Memory B cell (primary cell): ENCODE measurements around the gene LRRC2.
"Not testable (repeated sequence)": the region's sequence is repeated elsewhere in the genome, so short reads cannot be mapped to it uniquely, and the experiment has no call there.

Source experiments
- ATAC-seq: fragments of 150-1000 bp; cut with Tn5 transposase; 2 replicates; pipeline ENCODE4 v1.10.0; 2021; ENCODE audit warnings: low read depth, mild to moderate bottlenecking, moderate library complexity
- DNase-seq, 2 donors: peaks; one replicate each; pipeline ENCODE4 v3.0.0; 2022; ENCODE audit warnings: low spot score in 2 of 2
- H3K27ac Mint-ChIP-seq: one replicate; pipeline ENCODE4 v1.8.0; 2022; ENCODE audit warnings: mild to moderate bottlenecking, moderate library complexity, mixed read lengths
- H3K27me3 Mint-ChIP-seq: one replicate; pipeline ENCODE4 v1.8.0; 2022; ENCODE audit warnings: mixed read lengths
- H3K36me3 Mint-ChIP-seq: one replicate; pipeline ENCODE4 v1.8.0; 2022; ENCODE audit warnings: mild to moderate bottlenecking, mixed read lengths
- H3K4me1 Mint-ChIP-seq: one replicate; pipeline ENCODE4 v1.8.0; 2022; ENCODE audit warnings: mixed read lengths
- H3K4me3 Mint-ChIP-seq: one replicate; pipeline ENCODE4 v1.8.0; 2022; ENCODE audit warnings: mild to moderate bottlenecking, moderate library complexity, mixed read lengths
- H3K9me3 Mint-ChIP-seq: one replicate; pipeline ENCODE4 v1.8.0; 2022; ENCODE audit warnings: mixed read lengths

Gene LRRC2

DNA sequence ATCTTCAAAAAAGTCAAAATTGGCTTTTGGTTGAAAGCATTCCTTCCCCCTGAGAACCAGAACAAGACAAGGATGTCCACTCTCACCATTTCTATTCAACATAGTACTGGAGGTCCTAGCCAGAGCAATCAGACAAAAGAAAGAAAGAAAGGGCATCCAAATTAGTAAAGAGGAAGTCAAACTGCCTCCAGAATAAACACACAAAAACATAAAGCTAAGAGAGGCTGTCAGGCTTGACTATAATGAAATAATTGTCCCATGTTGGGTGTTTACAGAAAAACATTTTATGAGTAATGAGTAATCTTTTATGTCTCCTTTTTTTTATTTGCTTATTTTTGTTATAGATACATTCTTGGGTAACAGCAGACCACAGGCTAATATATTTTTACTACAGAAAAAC lies 27.9 kb upstream of the LRRC2 start:
- H3K4me3 Mint-ChIP-seq, result no peak overlapping the region
- no peak for ATAC-seq

DNA sequence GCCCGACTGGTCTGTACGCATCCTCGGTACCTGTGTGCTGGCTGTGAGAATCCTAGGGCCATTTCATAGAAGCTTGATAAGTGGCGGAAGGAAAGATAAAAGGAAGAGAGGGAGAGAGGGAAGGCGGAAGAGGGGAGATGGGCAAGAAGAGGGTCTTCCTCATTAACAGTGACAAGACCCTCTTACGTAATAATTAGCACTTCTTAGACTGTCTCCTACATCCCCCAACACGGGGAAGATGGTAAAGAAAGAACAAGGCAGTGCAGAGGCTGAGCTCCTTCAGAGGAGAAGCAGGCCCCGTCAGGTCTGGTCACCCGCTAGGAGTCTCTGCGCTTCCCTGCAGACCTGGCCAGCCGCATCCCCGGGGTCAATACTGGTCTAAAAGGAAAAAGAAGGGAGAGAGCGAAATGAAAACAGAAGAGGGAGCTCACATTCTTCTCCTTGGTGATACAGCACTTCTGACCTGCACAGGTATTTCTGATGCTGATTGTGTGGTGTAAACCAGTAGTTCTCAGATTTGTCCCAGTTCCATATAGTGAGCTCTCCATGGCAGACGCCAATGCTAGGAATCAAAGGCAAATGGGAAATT lies 27.3 kb upstream of the LRRC2 start:
- no peak for ATAC-seq
- Mint-ChIP-seq H3K27ac (no peak overlapping the region), H3K9me3 (peaks cover 3% of the 10 kb centered on the region), H3K27me3 (peaks cover 12% of the 10 kb centered on the region), H3K36me3 (no peaks in the 10 kb centered on the region), H3K4me1 (no peaks in the 10 kb centered on the region), H3K4me3 (no peak overlapping the region)
- no peak for DNase-seq

More for the DNA sequence above, 27.9 kb upstream of the LRRC2 start:
- H3K27ac Mint-ChIP-seq, result no peak overlapping the region
- DNase-seq, result no peak
- H3K27me3 Mint-ChIP-seq, result peaks cover 10% of the 10 kb centered on the region
- H3K9me3 Mint-ChIP-seq, result peaks cover 3% of the 10 kb centered on the region
- no peaks in the 10 kb centered on the region for H3K4me1 Mint-ChIP-seq
- H3K36me3 Mint-ChIP-seq, result no peaks in the 10 kb centered on the region

DNA sequence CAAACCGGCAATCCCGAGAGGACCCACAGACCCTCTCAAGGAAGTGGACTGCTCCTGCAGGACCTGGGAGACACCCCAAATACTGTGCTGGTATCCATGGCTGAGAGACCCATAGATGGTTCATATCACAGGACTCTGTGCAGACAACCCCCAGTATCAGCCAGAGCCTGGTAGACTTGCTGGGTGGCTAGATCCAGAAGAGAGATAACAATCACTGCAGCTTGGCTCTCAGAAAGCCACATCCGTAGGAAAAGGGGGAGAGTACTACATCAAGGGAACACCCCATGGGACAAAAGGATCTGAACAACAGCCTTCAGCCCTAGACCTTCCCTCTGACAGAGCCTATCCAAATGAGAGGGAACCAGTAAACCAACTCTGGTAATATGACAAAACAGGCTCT lies 21.2 kb upstream of the LRRC2 start:
- not testable (repeated sequence) for H3K4me1 Mint-ChIP-seq, ATAC-seq, H3K36me3 Mint-ChIP-seq, DNase-seq, H3K9me3 Mint-ChIP-seq, H3K27ac Mint-ChIP-seq, H3K4me3 Mint-ChIP-seq
- peaks cover 14% of the 10 kb centered on the region for H3K27me3 Mint-ChIP-seq

DNA sequence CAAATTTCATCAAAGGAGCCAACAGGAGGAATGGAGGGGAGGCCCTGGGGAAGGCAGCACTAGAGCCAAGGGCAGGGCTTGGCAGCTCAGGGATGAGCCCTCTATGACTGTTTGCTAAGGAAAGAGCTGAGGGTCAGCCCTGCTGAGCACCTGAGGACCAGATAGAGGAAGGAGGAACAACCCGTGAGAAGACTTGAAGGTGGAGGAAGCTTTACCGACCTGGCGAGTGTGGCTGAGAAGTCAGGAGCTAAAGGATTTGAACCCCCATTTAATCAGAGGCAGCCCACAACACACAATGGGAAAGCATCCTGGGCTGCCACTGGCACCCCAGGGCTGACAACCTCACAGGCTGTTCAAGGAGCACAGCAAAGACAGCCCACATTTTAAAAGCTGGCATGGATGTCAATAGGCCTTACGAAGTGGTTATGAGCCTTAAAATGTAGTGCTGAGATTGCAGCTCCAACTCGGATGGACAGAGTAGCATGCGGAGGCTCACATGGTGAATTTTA lies 20.7 kb upstream of the LRRC2 start:
- no peak overlapping the region for H3K4me3 Mint-ChIP-seq

DNA sequence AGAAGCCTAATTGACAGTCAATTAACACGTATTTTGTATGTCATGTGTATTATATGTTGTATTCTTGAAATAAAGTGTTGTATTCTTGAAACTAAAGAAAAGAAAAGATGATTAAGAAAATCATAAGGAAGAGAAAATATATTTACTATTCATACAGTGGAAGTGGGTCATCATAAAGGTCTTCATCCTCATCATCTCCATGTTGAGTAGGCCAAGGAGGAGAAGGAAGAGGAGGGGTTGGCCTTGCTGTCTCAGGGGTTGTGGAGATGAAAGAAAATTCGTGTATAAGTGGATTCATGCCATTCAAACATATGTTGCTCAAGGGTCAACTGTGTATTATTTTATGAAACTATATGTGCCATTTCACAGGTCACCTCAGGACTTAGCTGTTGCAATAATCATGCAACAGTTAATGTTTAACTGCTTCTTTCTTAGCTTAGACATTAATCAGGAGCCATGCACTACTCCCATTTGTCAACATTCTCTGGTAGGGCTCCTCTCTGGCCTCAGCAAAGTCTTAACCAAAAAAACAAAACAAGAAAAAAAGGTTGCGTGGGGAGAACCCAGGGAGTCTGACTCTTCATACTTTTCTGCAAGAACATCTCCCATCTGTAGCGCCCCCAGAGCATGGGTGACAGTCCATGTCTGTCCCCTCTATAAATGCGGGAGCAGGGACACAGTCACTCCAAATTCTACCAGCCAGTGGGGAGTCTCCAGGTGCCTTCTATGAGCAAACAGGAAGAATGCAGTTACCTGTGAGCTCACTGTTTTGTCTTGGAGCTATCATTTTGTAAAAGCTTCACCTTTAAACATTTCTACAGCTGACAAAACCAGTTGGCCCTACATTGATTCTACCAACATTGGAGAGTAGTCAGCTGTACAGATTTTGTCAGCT lies 19.9 kb upstream of the LRRC2 start:
- Mint-ChIP-seq H3K4me1 (no peaks in the 10 kb centered on the region), H3K36me3 (no peaks in the 10 kb centered on the region), H3K4me3 (no peak overlapping the region), H3K9me3 (no peaks in the 10 kb centered on the region), H3K27ac (no peak overlapping the region), H3K27me3 (peaks cover 14% of the 10 kb centered on the region)
- DNase-seq (no peak), ATAC-seq (no peak)

More for the DNA sequence above, 20.7 kb upstream of the LRRC2 start:
- no peaks in the 10 kb centered on the region for H3K4me1 Mint-ChIP-seq
- peaks cover 3% of the 10 kb centered on the region for H3K9me3 Mint-ChIP-seq
- peaks cover 14% of the 10 kb centered on the region for H3K27me3 Mint-ChIP-seq
- ATAC-seq, result no peak
- no peak for DNase-seq
- H3K36me3 Mint-ChIP-seq, result no peaks in the 10 kb centered on the region
- no peak overlapping the region for H3K27ac Mint-ChIP-seq

DNA sequence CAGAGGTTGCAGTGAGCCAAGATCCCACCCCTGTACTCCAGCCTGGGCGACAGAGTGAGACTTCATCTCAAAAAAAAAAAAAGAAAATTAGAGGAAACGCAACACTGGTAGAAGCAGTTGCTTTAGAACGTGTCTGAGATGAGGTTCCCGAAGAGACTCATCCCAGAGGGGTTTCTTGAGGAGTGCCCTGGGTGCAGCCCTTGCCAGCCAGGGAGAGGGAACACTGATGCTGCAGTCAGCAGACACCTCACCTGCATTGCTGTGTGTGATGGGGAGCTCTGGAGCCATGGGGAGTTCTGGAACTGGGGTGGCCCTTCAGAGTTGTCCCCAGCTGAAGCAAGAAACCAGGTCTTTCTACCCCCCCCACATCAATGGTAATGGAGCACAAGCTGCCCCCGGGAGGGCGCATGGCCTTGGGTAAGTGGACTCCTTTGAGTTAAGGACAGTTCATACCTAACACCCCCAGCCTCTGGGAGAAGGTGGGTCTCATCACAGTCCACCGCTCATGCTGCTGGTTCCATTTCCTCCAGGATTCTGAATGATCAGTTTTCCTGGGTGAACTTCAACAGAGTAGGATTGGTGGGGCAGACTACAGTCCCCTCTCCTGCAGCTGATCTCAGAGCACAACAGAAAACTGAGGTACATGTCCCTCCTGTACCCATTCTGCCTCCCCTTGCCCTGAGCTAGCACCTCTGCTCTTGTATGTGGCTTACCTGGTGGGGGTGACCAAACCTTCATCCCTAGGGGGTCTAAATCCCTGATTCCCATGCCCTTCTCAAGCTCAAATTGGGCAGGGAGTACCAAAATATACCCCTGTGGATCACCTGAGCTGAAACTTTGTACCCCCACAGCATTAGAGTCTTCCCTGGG lies 18.7 kb upstream of the LRRC2 start:
- DNase-seq, result no peak
- Mint-ChIP-seq H3K4me1 (no peaks in the 10 kb centered on the region), H3K9me3 (no peaks in the 10 kb centered on the region), H3K36me3 (no peaks in the 10 kb centered on the region), H3K4me3 (no peak overlapping the region), H3K27me3 (peaks cover 10% of the 10 kb centered on the region), H3K27ac (no peak overlapping the region)
- no peak for ATAC-seq

DNA sequence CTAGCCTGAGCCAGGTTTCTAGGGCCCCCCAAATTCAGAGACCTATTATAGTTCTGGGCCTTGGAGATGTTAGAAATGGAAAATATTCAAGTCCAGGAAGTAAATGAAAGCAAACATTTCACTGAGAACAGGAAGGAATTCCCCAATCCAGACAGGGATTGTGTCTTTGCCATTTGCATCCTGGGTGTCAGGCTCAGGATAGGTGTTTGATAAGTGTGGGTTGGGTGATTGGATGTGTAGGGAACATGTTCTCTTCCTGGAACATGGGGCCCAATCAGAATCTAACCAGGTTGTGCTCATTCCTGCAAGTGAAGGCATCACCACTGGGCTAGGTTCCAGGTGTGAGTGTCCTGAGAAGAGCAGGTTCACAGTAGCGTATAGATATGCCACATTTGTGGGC lies 14.6 kb upstream of the LRRC2 start:
- no peak for DNase-seq
- Mint-ChIP-seq H3K4me1 (no peaks in the 10 kb centered on the region), H3K36me3 (no peaks in the 10 kb centered on the region), H3K4me3 (no peak overlapping the region), H3K27me3 (peaks cover 5% of the 10 kb centered on the region), H3K27ac (no peak overlapping the region), H3K9me3 (no peaks in the 10 kb centered on the region)
- ATAC-seq, result no peak

DNA sequence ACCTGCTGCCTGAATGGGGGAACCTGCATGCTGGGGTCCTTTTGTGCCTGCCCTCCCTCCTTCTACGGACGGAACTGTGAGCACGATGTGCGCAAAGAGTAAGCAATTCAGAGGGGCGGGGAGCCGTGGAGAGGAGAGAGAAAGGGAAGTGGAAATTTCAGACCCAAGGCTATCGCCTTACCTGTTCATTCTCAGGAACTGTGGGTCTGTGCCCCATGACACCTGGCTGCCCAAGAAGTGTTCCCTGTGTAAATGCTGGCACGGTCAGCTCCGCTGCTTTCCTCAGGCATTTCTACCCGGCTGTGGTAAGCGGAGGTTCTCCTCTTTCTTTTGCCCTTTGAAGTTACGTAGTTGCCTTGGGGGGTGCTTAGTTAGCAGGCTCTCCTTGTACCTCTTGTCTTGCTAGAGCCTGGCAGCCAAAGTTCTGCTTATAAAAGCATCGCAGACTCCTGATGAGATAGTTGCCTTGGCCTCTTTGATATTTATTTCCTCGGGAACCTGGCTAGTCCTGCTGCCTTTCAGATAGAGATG lies 13.7 kb upstream of the LRRC2 start:
- no peaks in the 10 kb centered on the region for H3K36me3 Mint-ChIP-seq
- no peaks in the 10 kb centered on the region for H3K4me1 Mint-ChIP-seq
- H3K27ac Mint-ChIP-seq, result no peak overlapping the region
- no peak for ATAC-seq
- H3K4me3 Mint-ChIP-seq, result no peak overlapping the region
- peaks cover 5% of the 10 kb centered on the region for H3K27me3 Mint-ChIP-seq
- no peaks in the 10 kb centered on the region for H3K9me3 Mint-ChIP-seq
- DNase-seq, result no peak

DNA sequence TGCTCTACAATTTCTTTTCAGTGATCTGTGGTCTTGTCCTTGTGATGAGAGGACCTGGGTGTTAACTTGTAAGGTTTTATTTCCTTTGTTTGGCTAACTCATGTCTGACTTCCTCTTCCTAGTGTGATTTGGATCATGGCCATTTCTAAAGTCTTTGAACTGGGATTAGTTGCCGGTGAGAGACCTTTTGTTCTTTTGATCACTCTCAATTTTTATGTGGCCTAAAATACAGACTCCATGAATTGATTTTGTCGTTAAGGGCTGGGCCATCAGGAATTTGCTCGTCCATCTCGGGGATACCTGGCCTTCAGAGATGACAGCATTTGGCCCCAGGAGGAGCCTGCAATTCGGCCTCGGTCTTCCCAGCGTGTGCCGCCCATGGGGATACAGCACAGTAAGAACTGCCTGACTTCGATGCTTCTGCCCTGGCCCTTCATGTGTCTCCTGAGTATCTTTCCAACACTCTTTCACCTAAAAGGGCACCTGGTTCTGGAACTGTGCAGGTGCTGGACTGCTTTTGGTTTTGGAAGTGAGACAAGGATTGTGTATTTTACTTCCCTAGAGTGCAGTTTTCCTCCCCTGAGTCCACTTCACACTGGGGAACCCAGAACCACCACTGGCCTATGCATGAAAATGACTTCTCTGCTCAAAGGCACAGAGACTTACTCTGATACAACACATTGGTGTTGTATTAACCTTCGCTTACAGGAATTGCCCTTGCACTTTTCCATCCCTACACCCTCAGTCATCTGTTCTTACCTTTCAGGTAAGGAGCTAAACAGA lies 13.1 kb upstream of the LRRC2 start:
- no peak overlapping the region for H3K4me3 Mint-ChIP-seq

DNA sequence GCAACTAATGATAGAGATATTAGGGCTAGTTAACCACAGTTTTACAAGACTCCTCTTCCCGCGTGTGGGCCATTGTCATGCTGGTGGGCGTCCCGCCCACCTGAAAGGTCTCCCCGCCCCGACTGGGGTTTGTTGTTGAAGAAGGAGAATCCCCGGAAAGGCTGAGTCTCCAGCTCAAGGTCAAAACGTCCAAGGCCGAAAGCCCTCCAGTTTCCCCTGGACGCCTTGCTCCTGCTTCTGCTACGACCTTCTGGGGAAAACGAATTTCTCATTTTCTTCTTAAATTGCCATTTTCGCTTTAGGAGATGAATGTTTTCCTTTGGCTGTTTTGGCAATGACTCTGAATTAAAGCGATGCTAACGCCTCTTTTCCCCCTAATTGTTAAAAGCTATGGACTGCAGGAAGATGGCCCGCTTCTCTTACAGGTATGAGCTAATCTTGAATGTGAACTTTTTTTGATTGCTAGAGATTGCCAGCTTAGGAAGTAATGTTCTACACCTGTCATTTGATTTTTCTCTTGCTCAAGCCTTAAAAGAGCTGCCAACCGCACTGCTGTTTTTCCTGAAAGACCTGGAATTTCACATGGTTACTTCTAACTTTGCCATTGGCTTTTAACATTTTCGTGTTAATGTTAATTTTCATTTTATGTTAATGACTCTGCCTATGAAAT lies 11.6 kb upstream of the LRRC2 start:
- not testable (repeated sequence) for H3K4me1 Mint-ChIP-seq, H3K36me3 Mint-ChIP-seq, H3K27me3 Mint-ChIP-seq, ATAC-seq, H3K4me3 Mint-ChIP-seq, H3K9me3 Mint-ChIP-seq, H3K27ac Mint-ChIP-seq, DNase-seq

More for the DNA sequence above, 13.1 kb upstream of the LRRC2 start:
- H3K27ac Mint-ChIP-seq, result no peak overlapping the region
- no peaks in the 10 kb centered on the region for H3K9me3 Mint-ChIP-seq
- no peaks in the 10 kb centered on the region for H3K4me1 Mint-ChIP-seq
- no peak for ATAC-seq
- H3K27me3 Mint-ChIP-seq, result peaks cover 5% of the 10 kb centered on the region
- no peaks in the 10 kb centered on the region for H3K36me3 Mint-ChIP-seq
- no peak for DNase-seq

DNA sequence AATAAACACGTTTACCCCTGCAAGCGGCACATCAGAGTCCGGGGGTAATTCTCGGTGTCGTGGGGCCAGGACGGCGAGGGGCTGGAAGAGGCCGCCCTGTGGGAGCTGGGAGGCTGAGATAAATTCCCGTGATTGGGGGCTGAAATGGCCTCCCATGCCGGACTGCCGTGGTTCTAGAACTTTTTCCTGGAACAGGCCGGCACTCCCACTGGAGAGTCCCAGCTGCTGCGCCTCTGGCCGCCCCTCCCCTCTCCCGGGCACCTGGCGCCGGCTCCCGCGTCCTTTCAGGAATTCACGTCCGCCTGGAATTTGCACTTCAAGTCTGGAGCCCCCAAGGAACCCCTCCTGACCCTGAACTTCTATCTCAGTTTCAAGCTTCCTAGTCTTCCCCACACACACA lies 10.8 kb upstream of the LRRC2 start:
- ATAC-seq (no peak), DNase-seq (no peak)
- no peak overlapping the region for H3K4me3 Mint-ChIP-seq
- no peak overlapping the region for H3K27ac Mint-ChIP-seq
- H3K27me3 Mint-ChIP-seq, result peaks cover 2% of the 10 kb centered on the region
- H3K36me3 Mint-ChIP-seq, result no peaks in the 10 kb centered on the region
- no peaks in the 10 kb centered on the region for H3K9me3 Mint-ChIP-seq
- no peaks in the 10 kb centered on the region for H3K4me1 Mint-ChIP-seq

DNA sequence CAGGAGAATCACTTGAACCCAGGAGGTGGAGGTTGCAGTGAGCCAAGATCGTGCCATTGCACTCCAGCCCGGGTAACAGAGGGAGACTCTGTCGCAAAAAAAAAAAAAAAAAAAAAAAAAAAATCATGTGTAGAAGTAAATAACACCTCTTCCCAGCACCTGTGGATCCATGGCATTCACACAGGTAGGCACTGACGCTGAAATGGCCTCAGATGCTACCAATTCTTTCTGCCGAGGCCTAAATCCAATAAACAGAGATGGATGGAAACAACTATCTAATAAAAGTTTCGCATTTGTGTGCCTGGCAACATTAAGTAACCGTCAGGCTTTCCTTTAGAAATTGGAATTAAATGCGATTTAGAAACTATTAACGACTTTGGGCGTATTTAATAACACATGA lies 10.3 kb upstream of the LRRC2 start:
- ATAC-seq, result no peak
- no peak for DNase-seq
- H3K36me3 Mint-ChIP-seq, result no peaks in the 10 kb centered on the region
- H3K9me3 Mint-ChIP-seq, result no peaks in the 10 kb centered on the region
- no peak overlapping the region for H3K27ac Mint-ChIP-seq
- no peak overlapping the region for H3K4me3 Mint-ChIP-seq
- no peaks in the 10 kb centered on the region for H3K4me1 Mint-ChIP-seq
- peaks cover 4% of the 10 kb centered on the region for H3K27me3 Mint-ChIP-seq
